GM18508 (cell line): ENCODE results near the gene APBB2.

Experiments used
- ATAC-seq: cut with Tn5 transposase; IDR thresholded peaks from one replicate; pipeline ENCODE4 v1.9.1; 2021; ENCODE audit warnings: moderate number of reproducible peaks; ENCODE audit not compliant: insufficient read depth, unreplicated experiment

Gene APBB2

GRCh38 chr4:41110050-41110449, 104.3 kb downstream of the APBB2 start:
- ATAC-seq, result no peak

- ATAC-seq, result no peak
Observed at GRCh38 chr4:41108481-41108880, 105.9 kb downstream of the APBB2 start.

GRCh38 chr4:41106694-41107419, 107.5 kb downstream of the APBB2 start:
- ATAC-seq, result no peak

GRCh38 chr4:41106081-41106480, 108.3 kb downstream of the APBB2 start:
- no peak for ATAC-seq

- no peak for ATAC-seq
Observed at GRCh38 chr4:41104155-41104554, 110.2 kb downstream of the APBB2 start.

GRCh38 chr4:41103657-41104056, 110.7 kb downstream of the APBB2 start:
- ATAC-seq, result no peak

GRCh38 chr4:41102414-41103092, 111.8 kb downstream of the APBB2 start:
- no peak for ATAC-seq

- ATAC-seq, result no peak
Observed at GRCh38 chr4:41098093-41099048, 116.0 kb downstream of the APBB2 start.

- no peak for ATAC-seq
Observed at GRCh38 chr4:41095973-41096372, 118.4 kb downstream of the APBB2 start.

- no peak for ATAC-seq
Observed at GRCh38 chr4:41095192-41095872, 119.0 kb downstream of the APBB2 start.

- ATAC-seq, result no peak
Observed at GRCh38 chr4:41092128-41092527, 122.2 kb downstream of the APBB2 start.

- ATAC-seq, result no peak
Observed at GRCh38 chr4:41081847-41082246, 132.5 kb downstream of the APBB2 start.

- no peak for ATAC-seq
Observed at GRCh38 chr4:41080976-41081375, 133.4 kb downstream of the APBB2 start.

GRCh38 chr4:41079881-41080560, 134.3 kb downstream of the APBB2 start:
- no peak for ATAC-seq

- no peak for ATAC-seq
Observed at GRCh38 chr4:41077628-41078027, 136.7 kb downstream of the APBB2 start.

GRCh38 chr4:41076481-41076880, 137.9 kb downstream of the APBB2 start:
- ATAC-seq, result no peak

- no peak for ATAC-seq
Observed at GRCh38 chr4:41074215-41074614, 140.1 kb downstream of the APBB2 start.

GRCh38 chr4:41072021-41072777, 142.1 kb downstream of the APBB2 start:
- no peak for ATAC-seq
